Left renal pelvis (tissue), 4 donors: Measurements from ENCODE around the gene SPATS2L. TPM values are rescaled to one million over a fixed set of nuclear protein-coding genes. Genes with fewer than 3 reads are reported as not detected.

ENCODE experiments used
- DNase-seq, 4 donors: peaks; one replicate each; pipeline ENCODE4 v3.0.0-alpha.2; 2013; ENCODE audit warnings: low read depth in 4 of 4, low spot score in 3 of 4
- polyA plus RNA-seq, 4 donors: library from polyadenylated mRNA; unstranded; fragments of 120-200 nt; gene quantifications; one replicate each; pipeline ENCODE4 v1.2.1, GENCODE V29; 2013; ENCODE audit not compliant: insufficient read length in 4 of 4

SPATS2L gene
- polyA plus RNA-seq, 4 donors: 126 to 187 (median 150) TPM

DNA sequence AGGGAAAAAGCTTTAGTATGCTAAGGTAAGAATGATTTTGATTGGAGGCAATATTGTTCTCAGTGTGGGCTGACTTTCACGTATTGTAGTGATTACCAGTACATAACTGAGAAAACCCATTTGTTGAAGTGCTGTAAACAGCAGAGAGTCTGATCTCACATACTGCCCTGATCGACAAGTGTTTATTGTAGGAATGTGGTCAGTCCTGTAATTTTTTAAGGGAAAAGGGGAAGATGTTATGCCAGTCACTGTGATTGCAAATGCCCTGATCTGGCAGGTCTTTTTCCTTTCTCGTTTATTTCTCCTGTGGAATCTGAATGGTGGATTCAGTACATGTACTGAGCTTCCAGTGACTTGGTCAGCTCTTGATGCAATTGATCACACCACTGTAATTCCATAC, 11.5 kb downstream of the SPATS2L start:
- no peak for DNase-seq

DNA sequence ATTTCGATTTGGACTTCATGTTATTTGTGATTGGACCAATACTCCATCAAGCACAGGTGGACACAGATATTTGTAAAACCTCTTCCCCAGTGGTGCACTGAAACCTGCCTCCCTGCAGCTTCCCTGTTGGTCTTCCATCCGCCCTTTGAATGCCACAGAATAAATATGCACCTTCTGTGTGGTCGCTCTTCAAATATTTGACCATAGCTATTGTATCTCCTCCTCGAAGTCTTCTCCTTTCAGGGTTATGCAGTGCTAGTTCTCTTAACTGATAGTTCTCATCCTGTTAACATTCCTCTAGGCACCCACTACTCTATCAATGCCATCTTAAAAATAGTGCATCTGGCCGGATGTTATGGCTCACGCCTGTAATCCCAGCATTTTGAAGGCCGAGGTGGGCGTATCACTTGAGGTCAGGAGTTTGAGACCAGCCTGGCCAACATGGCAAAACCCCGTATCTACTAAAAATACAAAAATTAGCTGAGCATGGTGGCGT, 12.5 kb downstream of the SPATS2L start:
- no peak for DNase-seq

DNA sequence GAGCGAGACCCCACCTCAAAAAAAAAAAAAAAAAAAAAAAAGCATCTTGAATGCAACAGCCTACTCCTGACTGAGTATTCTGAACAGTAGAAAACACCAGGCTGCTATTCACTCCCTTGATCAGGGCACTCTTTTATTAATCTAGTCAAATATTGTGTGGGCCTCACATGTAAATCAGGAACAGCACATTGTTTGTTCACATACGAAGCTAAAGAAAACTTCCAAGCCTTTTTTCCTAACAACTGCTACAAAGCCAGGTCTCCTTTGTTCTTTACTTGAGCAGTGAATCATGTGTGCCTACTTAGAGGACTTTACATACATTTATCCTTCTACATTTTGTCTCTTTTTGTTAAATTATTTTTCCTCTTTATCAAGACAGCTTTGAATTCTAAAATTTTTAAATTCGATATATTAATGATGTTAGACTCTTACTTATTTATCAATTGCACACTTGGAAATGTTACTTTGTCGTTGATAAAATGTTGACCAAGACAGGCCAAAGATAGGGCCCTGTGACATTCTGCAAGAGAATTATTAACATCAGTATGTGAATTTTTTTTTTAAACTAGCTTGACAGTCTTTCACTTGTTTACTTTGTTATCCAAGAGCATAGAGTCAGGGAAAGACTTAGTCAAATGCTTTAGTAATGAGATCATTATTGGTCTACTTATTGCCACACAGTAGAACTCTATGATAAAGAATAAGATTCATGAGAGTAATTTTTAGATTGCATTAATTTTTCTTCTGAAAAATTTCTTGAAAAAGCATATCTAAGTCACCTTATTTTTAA, 13.2 kb downstream of the SPATS2L start:
- DNase-seq: no peak

DNA sequence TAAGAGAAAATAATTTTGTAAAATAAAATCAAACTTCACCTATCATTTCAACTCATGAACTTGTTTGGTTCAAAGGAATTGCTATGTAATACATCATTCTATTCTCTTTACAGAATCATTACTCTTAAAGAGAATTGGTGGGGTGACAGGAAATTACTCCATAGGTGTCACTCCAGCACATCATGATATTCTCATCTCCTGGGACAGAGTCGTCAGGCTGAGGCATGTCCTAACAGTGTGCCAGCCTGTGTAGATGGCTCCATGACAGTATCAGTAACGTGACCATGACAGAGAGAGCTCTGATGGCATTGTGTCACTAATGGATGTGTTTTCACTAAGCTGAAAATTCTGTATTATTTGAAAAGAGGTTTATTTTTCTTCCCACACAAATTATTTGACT, 13.9 kb downstream of the SPATS2L start:
- DNase-seq: no peak

DNA sequence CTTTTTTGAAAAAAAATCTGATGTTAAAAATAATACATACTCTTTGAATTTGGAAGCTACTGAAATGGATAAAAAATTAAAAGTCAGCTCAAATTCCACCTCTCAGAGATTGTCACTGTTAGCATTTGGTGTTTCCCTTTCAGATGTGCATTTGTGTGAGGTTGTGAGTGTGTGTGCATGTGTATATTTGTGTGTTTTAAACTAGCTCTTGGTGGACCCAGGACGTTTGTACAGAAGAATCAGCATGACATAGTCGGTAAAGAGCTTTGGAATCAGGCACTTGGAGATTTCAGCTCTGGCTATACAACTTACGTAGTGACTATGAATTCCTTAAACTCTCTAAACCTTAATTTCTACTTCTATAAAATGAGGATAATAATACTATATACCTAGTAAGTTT, 14.5 kb downstream of the SPATS2L start:
- DNase-seq: no peak

DNA sequence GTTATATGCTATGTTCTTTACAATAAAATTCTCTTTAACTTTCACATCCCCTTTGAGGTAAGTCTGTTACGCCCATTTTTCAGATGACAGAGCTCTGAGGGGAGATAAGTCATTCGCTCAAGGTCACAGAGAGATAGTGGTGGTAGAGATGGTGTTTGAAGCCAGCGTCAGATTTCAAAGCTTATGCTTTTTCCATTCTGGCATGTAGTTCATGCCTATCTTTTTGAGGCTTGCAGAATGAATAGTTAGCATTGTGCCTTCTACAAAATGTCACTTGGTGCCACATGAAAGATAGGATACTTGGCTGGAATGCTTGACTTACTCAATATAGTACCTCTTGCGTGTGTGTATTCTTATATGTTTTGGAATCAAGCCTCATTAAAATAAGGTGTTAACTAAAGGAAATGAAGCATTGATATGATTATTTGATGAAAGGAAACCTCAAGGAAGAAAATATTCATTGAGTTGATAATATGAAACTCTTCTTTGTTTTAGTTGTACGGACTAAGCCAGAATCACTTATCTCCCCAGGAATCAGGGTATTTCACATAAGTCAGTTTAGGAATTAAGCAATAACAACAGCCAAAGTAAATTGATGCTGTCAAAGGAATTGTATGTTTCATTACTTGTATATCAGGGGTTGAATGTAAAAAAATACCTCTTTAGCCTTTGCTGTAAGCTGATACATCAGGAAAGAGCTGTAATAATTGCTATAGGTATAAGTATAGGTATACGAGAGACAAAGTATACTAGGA, 15.5 kb downstream of the SPATS2L start:
- DNase-seq: no peak

DNA sequence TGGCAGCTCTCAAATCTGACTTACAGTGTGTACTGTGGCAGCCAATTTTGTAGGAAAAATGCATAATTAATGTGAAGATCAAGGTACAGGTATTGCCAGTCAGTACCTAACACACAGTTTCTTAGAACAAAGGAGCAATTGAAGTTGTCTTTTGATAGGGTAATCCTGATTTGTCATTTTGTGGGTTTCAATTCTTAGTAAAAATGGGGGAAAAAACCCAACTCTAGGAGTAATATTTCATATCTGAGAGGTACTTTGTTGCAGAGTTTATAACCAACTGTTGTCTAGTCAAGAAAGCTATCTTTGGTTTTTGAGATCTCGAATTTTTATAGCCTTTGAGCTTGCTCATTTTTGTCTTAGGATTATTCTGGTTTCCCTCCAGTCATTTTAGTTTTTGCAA, 16.1 kb downstream of the SPATS2L start:
- no peak for DNase-seq

DNA sequence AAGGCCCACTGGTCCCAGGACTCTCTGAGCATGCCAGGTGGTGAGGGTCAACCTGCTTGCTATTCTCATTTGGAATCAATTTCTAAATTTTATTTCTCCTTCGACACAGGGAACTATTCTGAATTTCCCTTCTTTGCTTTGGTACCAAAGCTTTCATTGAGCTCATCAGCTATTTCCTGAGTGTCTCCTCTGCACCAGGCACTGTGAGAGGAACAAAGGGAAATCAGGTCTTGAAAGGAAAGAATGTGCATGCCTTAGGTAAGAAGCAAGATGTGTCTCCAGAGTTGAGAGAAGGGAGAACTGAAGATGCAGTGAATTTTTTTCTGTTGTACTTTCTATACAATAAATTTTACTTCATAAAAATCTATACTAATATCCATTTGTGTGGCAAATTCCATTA, 17.9 kb downstream of the SPATS2L start:
- DNase-seq: no peak

DNA sequence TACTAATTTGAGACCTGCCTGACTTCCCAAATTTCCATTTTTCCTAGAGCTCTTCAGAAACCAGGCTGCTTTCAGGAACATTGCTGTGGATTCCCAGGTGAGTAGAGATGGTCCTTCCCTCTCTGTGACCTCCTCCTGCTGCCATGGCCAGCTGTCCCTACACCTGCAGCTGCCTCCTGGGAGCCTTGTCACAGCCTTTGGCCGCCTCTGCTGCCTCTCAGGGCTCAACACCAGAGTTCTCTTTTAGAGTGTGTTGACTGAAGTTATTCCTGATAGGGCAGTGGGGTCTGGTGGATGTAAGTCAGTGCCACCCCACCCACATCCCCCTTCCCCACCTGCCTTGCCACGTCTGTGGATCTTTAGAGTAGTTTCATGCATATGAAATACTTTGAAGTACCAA, 22.9 kb downstream of the SPATS2L start:
- no peak for DNase-seq

DNA sequence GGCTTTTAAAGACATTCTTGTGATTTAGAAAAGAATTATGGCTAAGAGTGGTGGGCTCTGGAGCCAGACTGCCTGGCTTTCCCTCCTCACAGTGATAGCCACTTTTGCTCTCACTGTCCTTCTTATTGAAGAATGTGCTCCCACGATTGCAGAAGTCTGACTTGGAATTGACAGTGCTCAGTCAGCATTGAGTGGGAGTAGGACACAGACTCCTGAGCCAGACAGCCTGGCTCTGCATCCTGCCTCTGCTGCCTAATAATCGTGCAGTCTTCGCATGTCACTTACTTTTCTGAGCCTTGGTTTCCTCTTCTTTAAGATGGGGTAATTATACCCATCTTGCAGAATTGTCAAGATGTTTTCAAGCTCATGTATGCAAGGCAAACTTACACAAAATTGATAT, 23.3 kb downstream of the SPATS2L start:
- DNase-seq: no peak

DNA sequence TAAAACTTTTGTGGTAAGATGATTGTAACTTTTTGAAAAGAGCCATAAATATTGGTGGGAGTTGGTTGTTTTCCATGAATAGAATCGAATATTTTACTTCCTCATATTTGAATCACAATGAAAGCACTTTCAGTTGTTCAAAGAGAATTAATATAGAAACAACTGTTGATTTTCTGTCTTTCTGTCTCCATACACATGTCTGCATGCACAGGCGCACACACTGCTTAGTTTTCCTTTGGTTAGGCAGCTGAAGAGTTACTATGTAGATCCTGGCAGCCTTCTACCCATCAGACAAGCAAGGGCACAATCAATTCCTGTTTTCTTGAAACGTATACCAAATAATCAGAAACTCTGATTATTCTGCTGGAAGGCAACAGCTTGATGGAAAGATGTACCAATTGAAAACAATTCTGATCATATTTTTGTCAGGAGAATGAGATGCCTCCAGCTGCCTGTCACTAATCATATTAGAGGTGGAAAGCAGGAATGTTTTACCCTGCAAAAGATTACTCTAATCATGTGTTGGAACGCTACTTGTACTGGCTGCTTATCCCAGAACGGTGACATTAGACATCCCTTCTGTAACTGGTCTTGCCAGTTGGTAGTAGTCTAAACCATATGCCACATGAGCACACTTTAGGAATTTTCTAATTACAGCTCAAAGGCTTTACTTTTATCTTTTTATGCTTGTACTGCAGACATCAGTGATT, 24.0 kb downstream of the SPATS2L start:
- DNase-seq: no peak

DNA sequence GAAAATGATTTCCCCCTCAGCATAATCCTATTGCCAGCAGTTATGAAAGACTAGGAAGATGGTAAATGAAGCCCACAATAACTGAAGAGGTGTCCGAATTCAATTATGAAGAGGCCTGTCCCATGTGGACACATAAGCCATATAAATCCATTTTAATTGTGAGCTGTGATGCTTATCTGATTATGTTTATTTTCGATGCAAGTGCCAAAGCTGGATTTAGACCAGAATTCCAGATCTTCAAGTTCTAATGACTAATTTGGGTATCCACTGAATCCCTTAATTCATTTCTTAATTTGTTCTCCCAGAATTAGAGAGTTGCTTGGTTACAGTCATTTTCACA, 24.5 kb downstream of the SPATS2L start:
- no peak for DNase-seq

DNA sequence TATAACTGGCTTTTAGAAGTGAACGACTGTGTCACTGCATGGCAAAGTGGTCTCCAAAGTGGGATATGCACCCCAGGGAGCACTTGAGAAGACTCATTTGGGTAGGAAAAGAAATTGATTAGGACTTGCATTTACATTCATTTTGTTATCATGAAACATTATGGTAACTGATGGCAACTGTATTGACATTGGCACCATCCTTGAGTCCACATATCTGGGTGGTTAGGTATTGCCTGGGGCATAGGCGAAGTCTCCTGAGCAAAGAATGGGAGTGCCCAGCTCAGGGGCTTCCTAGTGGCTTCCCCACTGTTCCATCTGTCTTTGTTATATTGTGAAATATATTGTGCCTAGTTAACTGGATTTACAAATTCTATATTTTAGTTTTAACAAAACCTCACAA, 29.2 kb downstream of the SPATS2L start:
- no peak for DNase-seq

DNA sequence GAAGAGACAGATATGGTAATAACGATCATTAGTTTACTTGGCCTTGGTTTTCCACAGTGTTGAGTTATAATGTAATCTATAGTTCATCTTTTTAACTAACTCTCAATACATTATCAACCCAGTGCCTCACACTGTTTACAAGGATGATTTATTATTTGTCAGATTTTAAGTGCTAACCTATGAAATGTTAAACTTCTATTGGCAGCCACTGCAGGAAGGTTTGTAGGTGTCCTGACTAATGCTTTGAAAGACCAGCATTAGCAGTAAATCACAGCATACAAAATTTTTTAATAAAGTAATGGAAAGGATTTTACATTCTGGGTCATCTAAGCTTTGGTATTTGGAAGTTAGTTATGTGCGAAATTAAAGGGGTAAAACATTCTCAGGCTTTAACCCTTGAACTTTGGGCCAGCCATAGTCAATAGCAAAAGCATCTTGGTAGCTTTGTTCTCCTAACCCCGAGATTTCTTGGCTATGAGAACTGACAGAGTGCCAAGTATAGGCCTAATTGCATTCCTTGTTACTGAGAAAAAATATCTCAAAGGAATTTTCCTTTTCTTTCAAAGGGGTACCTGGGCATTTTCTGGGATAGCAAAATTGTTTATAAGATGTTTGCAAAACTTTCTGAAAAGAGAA, 30.6 kb downstream of the SPATS2L start:
- no peak for DNase-seq

DNA sequence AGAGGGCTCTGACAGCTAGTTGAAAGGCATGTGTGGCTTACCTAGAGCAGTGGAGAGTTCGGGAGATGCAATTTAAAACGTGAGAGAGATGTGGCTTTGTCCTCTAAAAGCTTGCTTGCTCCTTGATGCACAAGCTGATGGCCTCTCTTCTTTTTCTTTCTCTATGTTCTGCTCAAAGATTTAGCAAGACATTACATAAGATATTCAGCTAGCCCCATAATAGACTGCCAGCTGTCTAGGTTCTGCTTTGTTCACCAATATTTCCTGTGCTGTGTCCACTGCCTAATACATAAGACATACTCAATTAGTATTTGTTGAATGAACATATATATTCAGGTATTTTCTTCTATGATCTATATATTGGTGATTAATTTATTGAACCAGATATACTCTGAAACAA, 31.1 kb downstream of the SPATS2L start:
- DNase-seq: no peak

DNA sequence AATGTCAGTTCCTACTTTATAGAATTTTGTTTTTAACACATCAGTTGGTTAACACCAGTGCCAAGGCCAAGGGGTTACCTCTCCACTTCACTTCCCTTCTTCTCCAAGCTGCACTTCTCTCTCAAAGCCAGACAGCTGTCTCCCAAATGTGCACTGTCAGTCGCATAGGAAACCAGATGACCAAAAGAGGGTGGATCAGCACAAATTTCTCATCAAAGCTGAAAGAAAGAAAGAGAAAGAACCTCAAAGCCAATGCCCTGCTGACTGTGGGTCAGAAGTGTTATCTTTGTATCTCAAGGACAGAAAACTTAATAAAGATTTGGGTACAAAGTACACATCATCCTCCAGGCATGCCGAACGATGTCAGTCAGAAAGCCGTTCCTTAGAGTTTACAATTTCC, 32.2 kb downstream of the SPATS2L start:
- DNase-seq: no peak

DNA sequence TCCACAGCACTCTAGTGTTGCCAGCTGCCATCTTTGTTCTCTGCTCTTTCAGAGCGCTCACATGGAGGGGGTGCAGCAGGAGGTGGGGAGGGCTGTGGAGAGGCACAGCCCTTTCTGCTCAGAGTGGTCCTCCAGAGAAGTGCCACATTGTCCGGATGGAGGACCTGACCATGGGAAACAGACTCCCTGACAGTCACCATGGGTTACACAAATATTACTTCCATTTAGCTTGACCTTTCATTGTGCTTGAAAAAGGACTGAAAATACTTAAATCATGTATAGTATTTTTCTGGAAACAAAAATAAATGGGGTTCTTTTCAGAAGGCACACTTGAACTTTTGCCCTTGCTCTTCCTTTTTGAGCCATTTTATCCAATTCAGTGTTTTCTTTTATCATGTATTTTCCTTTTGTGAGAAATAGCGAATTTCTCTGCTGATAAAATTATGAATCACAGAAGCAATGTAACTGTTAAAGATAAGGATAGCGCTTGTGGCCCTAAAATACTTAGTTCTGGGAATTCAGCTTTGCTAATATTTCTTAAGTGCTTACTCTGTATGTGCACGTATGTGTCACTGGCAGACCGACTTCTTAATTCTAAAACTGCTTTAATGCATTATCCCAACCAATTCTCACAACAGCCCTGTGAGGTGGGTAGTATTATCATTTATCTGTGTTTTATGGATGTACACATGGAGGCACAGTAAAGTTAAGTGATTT, 34.2 kb downstream of the SPATS2L start:
- DNase-seq: no peak

DNA sequence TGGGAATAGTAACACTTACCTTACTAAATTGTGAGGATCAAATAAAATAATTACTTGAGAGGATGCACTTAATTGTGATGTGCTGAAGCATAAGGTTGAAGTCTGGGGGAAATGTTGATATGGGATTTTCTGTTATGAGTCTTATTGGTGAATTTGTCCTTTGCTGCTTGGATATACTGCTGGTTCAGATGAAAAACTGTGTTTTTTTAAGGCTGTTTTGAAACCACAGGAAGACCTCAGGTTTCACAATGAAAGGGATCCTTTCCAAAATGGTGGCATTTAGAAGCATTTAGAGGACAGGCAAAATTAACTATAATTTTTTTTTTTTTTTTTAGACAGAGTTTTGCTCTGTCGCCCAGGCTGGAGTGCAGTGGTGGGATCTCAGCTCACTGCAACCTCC, 34.9 kb downstream of the SPATS2L start:
- no peak for DNase-seq

DNA sequence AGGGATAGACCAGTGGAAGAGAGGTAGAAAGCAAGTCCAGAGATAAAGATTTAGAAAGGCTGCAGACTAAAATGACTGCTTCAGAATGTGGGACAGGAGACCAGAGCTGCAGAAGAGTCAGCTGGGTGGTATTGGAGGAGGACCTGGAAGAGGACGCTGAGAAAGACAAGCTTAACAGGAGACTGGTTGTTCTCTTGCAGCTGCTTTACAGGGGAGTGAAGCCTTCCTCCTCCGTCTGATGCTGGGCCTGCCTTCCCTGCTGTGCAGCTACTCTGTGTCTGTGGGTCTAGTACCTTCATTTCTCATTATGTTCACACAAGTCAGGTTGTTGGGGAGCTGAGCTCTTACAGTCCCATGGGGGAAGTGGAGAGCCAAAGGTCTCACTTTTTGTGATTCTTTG, 35.7 kb downstream of the SPATS2L start:
- DNase-seq: no peak

DNA sequence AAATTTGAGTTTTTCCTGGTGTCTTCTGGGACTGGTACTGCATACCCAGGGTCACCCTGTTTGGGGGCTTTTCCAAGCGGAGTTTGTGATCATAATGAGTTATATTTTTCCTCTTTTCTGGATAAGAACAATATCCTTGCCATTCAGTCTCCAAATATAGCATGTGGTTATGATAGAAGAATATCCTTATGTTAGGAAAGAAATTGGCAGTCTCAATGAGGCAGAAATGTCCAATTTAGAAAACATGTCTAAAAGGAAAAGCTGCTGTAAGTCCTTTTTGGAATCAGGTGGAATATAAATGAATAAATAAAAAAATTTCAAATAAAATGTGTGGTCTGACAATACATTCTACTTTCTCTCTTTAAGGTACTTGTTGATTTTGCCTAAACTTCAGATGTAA, 36.2 kb downstream of the SPATS2L start:
- DNase-seq: no peak
